Peyer's patch (tissue), 4 donors: Measurements from ENCODE around the gene PPP2R5B.

ENCODE experiments used
- CTCF ChIP-seq, 6 experiments: fragments of 450-650 bp in 4 of 6; fragments of 200-600 bp in 2 of 6; sonication (generic) in 1 of 6; IDR thresholded peaks; one replicate each; pipeline ENCODE4 v1.5.1; 2017 to 2019; ENCODE audit warnings: antibody characterized with exemption in 6 of 6, mild to moderate bottlenecking in 3 of 6, moderate library complexity in 1 of 6
- POLR2A ChIP-seq, 2 donors: fragments of 450-650 bp; IDR thresholded peaks; one replicate each; pipeline ENCODE4 v1.5.1; 2017; ENCODE audit warnings: antibody characterized with exemption in 2 of 2, mild to moderate bottlenecking in 2 of 2, moderate library complexity in 2 of 2

- TF ChIP-seq POLR2A (IDR thresholded peaks at IDR 0.05), result no peak
- TF ChIP-seq CTCF (IDR thresholded peaks at IDR 0.05), result no peak
Observed at GRCh38 chr11:64971421-64972233, 47.1 kb downstream of the PPP2R5B start, which contains the start of gene MAJIN.
